Panc1 (cell line): ENCODE measurements around the gene CFAP52. TPM values are rescaled to one million over a fixed set of nuclear protein-coding genes. Genes with fewer than 3 reads are reported as not detected.

Experiments used
- ATAC-seq: fragments of 200-7000 bp; cut with Tn5 transposase; 2 replicates; pipeline ENCODE4 v1.9.1; 2020; ENCODE audit warnings: mild to moderate bottlenecking, moderate library complexity
- BruUV-seq: library from RNA; stranded (reverse); fragments of 400-500 nt; replicated peaks from 2 replicates; lab custom pipeline; 2021; lab: Mats Ljungman, UMichigan
- CTCF ChIA-PET: fragments of 300-600 bp; sonication (Branson Sonifier 250); formaldehyde crosslinking; loops from one replicate; lab custom pipeline; 2022; ENCODE audit warnings: antibody characterized with exemption; lab: Charles Lee
- POLR2A ChIA-PET: fragments of 300-600 bp; sonication (Branson Sonifier 250); formaldehyde crosslinking; loops from one replicate; lab custom pipeline; 2022; ENCODE audit warnings: antibody characterized with exemption; lab: Charles Lee
- DNase-seq: peaks from one replicate; pipeline ENCODE4 v3.0.0-alpha.2; 2010; ENCODE audit warnings: low read depth, low spot score
- H3K27ac ChIP-seq: 2 replicates; pipeline ENCODE4 v1.5.1; 2011; ENCODE audit warnings: mild to moderate bottlenecking, low read length, inconsistent platforms
- H3K27me3 ChIP-seq: fragments of 200-500 bp; sonication (Bioruptor generic); 2 replicates; pipeline ENCODE4 v1.6.0; 2014; ENCODE audit warnings: low read length, inconsistent platforms; ENCODE audit not compliant: control insufficient read depth, insufficient read depth
- H3K36me3 ChIP-seq: fragments of 200-500 bp; sonication (Bioruptor generic); 2 replicates; pipeline ENCODE4 v1.5.1; 2014; ENCODE audit warnings: inconsistent platforms, mild to moderate bottlenecking, low read length, moderate library complexity; ENCODE audit not compliant: control insufficient read depth, insufficient read depth
- H3K4me1 ChIP-seq: 2 replicates; pipeline ENCODE4 v1.5.1; 2011; ENCODE audit warnings: inconsistent platforms, mild to moderate bottlenecking, low read length, moderate library complexity; ENCODE audit not compliant: control insufficient read depth, insufficient read depth
- H3K4me3 ChIP-seq, 2 experiments: 2 replicates each; pipeline ENCODE4 v1.5.1; 2011 to 2012; ENCODE audit warnings: low read depth in 2 of 2, low read length in 2 of 2, mild to moderate bottlenecking in 2 of 2, inconsistent platforms in 1 of 2, moderate library complexity in 1 of 2
- H3K9me3 ChIP-seq: fragments of 200-500 bp; sonication (Bioruptor generic); 2 replicates; pipeline ENCODE4 v1.5.1; 2014; ENCODE audit warnings: low read depth, mild to moderate bottlenecking, inconsistent platforms, low read length, moderate library complexity; ENCODE audit not compliant: control insufficient read depth, insufficient read depth
- POLR2AphosphoS5 ChIP-seq: IDR thresholded peaks from 2 replicates; pipeline ENCODE4 v1.6.1; 2012; ENCODE audit warnings: mild to moderate bottlenecking, low read depth, low read length, moderate library complexity
- SIN3A ChIP-seq: IDR thresholded peaks from 2 replicates; pipeline ENCODE4 v1.6.1; 2012; ENCODE audit warnings: low read depth, mild to moderate bottlenecking, low read length, moderate library complexity, borderline replicate concordance; ENCODE audit not compliant: insufficient read depth
- TCF7L2 ChIP-seq: IDR thresholded peaks from 2 replicates; pipeline ENCODE4 v1.6.1; 2011; ENCODE audit warnings: mild to moderate bottlenecking, low read depth, low read length, inconsistent platforms
- in situ Hi-C: cut with HindIII; loops from 2 replicates; pipeline ENCODE4 v1.10.0; 2016; ENCODE audit warnings: low sequenced_read_pairs, low pct_unique_long_range_greater_than_20kb
- intact Hi-C: fragments of 100-400 bp; cut with micrococcal nuclease; formaldehyde crosslinking; loops from one replicate; pipeline ENCODE4 v1.10.0; 2022; ENCODE audit not compliant: unreplicated experiment
- total RNA-seq: library from RNA; stranded (reverse); gene quantifications from one replicate; pipeline ENCODE4 v1.2.1, GENCODE V29; 2021; ENCODE audit not compliant: unreplicated experiment
- TF ChIP-seq, protein P1 (sequence below): fragments of 450-650 bp; IDR thresholded peaks from 2 replicates; pipeline ENCODE4 v1.5.1; 2017; ENCODE audit warnings: mild to moderate bottlenecking
- TF ChIP-seq, protein P2 (sequence below), 2 experiments: IDR thresholded peaks; 2 replicates each; pipeline ENCODE4 v1.6.1; 2011 to 2012; ENCODE audit warnings: low read depth in 2 of 2, control low read depth in 1 of 2, low read length in 1 of 2, mild to moderate bottlenecking in 1 of 2, moderate library complexity in 1 of 2; ENCODE audit not compliant: insufficient read depth in 1 of 2

CFAP52 gene
- total RNA-seq, 1 experiment from 2014 or later: not detected

DNA sequence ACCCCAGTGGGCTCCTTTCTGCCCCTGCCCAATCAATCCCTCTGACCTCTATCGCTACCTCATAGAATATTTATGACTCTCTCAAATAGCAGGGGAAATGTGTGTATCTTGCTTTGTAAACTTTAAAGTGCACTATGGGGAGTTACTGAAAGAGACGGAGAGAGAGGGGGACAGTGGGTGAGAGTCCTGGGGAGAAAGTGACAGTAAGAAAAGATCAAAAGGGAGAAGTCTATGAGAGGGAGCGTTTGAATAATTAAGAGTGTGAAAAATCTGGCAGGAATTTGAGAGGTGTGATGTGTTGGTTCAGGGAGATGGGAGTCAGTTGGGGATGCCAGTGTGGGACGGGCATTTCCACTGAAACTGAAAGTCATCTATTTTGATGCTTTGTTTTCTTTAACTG, 101.5 kb downstream of the CFAP52 start:
- H3K4me1 ChIP-seq: no peaks in the 10 kb centered on the region
- TF ChIP-seq, protein P1, sequence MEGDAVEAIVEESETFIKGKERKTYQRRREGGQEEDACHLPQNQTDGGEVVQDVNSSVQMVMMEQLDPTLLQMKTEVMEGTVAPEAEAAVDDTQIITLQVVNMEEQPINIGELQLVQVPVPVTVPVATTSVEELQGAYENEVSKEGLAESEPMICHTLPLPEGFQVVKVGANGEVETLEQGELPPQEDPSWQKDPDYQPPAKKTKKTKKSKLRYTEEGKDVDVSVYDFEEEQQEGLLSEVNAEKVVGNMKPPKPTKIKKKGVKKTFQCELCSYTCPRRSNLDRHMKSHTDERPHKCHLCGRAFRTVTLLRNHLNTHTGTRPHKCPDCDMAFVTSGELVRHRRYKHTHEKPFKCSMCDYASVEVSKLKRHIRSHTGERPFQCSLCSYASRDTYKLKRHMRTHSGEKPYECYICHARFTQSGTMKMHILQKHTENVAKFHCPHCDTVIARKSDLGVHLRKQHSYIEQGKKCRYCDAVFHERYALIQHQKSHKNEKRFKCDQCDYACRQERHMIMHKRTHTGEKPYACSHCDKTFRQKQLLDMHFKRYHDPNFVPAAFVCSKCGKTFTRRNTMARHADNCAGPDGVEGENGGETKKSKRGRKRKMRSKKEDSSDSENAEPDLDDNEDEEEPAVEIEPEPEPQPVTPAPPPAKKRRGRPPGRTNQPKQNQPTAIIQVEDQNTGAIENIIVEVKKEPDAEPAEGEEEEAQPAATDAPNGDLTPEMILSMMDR: no peak
- TF ChIP-seq POLR2AphosphoS5 (no peak), SIN3A (no peak), TCF7L2 (no peak)
- TF ChIP-seq, protein P2, sequence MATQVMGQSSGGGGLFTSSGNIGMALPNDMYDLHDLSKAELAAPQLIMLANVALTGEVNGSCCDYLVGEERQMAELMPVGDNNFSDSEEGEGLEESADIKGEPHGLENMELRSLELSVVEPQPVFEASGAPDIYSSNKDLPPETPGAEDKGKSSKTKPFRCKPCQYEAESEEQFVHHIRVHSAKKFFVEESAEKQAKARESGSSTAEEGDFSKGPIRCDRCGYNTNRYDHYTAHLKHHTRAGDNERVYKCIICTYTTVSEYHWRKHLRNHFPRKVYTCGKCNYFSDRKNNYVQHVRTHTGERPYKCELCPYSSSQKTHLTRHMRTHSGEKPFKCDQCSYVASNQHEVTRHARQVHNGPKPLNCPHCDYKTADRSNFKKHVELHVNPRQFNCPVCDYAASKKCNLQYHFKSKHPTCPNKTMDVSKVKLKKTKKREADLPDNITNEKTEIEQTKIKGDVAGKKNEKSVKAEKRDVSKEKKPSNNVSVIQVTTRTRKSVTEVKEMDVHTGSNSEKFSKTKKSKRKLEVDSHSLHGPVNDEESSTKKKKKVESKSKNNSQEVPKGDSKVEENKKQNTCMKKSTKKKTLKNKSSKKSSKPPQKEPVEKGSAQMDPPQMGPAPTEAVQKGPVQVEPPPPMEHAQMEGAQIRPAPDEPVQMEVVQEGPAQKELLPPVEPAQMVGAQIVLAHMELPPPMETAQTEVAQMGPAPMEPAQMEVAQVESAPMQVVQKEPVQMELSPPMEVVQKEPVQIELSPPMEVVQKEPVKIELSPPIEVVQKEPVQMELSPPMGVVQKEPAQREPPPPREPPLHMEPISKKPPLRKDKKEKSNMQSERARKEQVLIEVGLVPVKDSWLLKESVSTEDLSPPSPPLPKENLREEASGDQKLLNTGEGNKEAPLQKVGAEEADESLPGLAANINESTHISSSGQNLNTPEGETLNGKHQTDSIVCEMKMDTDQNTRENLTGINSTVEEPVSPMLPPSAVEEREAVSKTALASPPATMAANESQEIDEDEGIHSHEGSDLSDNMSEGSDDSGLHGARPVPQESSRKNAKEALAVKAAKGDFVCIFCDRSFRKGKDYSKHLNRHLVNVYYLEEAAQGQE (IDR thresholded peaks at IDR 0.05; ENCODE audit: insufficient read depth in 1 of 2, low read depth in 2 of 2, low read length in 1 of 2): no peak
- DNase-seq: no peak
- no peak for ATAC-seq
- H3K9me3 ChIP-seq: peaks cover 9% of the 10 kb centered on the region; the same call in 1 of the 2 replicates
- ChIA-PET POLR2A (no interaction called here), CTCF (no interaction called here)
- no peaks in the 10 kb centered on the region for H3K27me3 ChIP-seq
- no peak overlapping the region for H3K27ac ChIP-seq
- no peak overlapping the region for H3K4me3 ChIP-seq
- in situ Hi-C loops: no loop called here
- no peaks in the 10 kb centered on the region; the same call in 1 of the 2 replicates for H3K36me3 ChIP-seq
- BruUV-seq: no TSS peak
- intact Hi-C loops: loop anchor here (2.0 kb wide), 1 partner anchor 101 kb away; the partner anchor contains the start of gene CFAP52

DNA sequence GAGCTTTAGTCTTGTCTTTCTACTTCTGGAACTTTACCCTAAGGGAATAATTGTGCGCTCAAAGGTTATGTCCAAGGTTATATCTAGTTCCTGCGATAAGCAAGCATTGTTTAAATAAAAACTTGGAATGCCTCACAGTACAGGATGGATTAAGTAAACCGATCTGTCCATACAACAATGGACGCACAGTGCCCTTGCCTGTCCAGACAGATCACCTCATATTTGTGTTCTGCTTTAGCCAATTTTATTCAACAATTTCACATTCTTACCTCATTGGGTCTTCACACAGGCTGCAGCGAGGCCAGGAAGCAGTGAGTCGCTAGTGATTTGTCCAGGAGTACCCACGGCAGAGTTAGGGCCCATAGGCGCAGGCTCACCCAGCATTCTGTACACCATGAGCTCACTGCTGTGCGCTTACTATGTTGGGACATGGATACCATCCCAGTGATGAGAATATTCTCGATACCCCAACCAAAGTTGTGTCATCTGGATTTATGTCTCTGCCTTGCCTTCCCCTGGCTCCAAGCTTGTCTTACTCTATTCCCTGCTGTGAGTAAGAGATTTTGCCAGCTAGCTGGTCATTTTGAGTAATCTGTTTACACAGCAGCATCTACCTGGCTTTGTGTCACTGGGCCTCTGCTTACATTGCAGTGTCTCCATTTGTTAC, 108.6 kb downstream of the CFAP52 start:
- no peaks in the 10 kb centered on the region; the same call in 1 of the 2 replicates for H3K36me3 ChIP-seq
- no peaks in the 10 kb centered on the region for H3K27me3 ChIP-seq
- no peaks in the 10 kb centered on the region for H3K4me1 ChIP-seq
- BruUV-seq: no TSS peak
- no peak overlapping the region for H3K27ac ChIP-seq
- TF ChIP-seq, protein P2 (IDR thresholded peaks at IDR 0.05; ENCODE audit: insufficient read depth in 1 of 2, low read depth in 2 of 2, low read length in 1 of 2): no peak
- TF ChIP-seq, protein P1: no peak
- no peak for TF ChIP-seq POLR2AphosphoS5
- TF ChIP-seq SIN3A: no peak
- TF ChIP-seq TCF7L2: no peak
- ChIA-PET POLR2A (no interaction called here), CTCF (no interaction called here)
- ATAC-seq (peak; percentile 60; the same call in 1 of the 2 replicates), DNase-seq (peak; percentile 61)
- H3K4me3 ChIP-seq: no peak overlapping the region
- in situ Hi-C loops (no loop called here), intact Hi-C loops (no loop called here)
- peaks cover 5% of the 10 kb centered on the region; the same call in 1 of the 2 replicates for H3K9me3 ChIP-seq
